Neural progenitor cell (in vitro differentiated cells): ENCODE data around the gene TRAF5. TPM values are rescaled to one million over a fixed set of nuclear protein-coding genes. Genes with fewer than 3 reads are reported as not detected.

Experiments used
- DNase-seq: peaks from one replicate; pipeline ENCODE4 v3.0.0-alpha.2; 2016; ENCODE audit warnings: low spot score
- H2AFZ ChIP-seq: fragments of 200-600 bp; sonication (generic); replicated peaks from 2 replicates; pipeline ENCODE4 v1.6.1; 2016; ENCODE audit warnings: antibody characterized with exemption
- H3F3A ChIP-seq: fragments of 200-600 bp; sonication (generic); 2 replicates; pipeline ENCODE4 v1.6.1; 2016; ENCODE audit warnings: antibody characterized with exemption, low read depth
- H3K27ac ChIP-seq: fragments of 200-600 bp; sonication (generic); 2 replicates; pipeline ENCODE4 v1.5.1; 2016; ENCODE audit warnings: mild to moderate bottlenecking
- H3K27me3 ChIP-seq: fragments of 200-600 bp; sonication (generic); 2 replicates; pipeline ENCODE4 v1.6.1; 2016; ENCODE audit warnings: mild to moderate bottlenecking, moderate library complexity
- H3K36me3 ChIP-seq: fragments of 200-600 bp; sonication (generic); 2 replicates; pipeline ENCODE4 v1.5.1; 2016
- H3K4me1 ChIP-seq: fragments of 200-600 bp; sonication (generic); 2 replicates; pipeline ENCODE4 v1.6.1; 2016; ENCODE audit warnings: mixed run types
- H3K4me2 ChIP-seq: fragments of 200-600 bp; sonication (generic); 2 replicates; pipeline ENCODE4 v1.6.1; 2016
- H3K4me3 ChIP-seq: fragments of 200-600 bp; sonication (generic); 2 replicates; pipeline ENCODE4 v1.5.1; 2016
- H3K79me2 ChIP-seq: fragments of 200-600 bp; sonication (generic); 2 replicates; pipeline ENCODE4 v1.6.1; 2016; ENCODE audit warnings: low read depth
- H3K9ac ChIP-seq: fragments of 200-600 bp; sonication (generic); 2 replicates; pipeline ENCODE4 v1.6.1; 2016
- H3K9me3 ChIP-seq: fragments of 200-600 bp; sonication (generic); 2 replicates; pipeline ENCODE4 v1.5.1; 2016; ENCODE audit warnings: low read depth
- H4K20me1 ChIP-seq: fragments of 200-600 bp; sonication (generic); 2 replicates; pipeline ENCODE4 v1.6.1; 2016; ENCODE audit warnings: low read depth
- H3K27ac Mint-ChIP-seq: 3 replicates; pipeline ENCODE4 v1.8.0; 2021; ENCODE audit warnings: mixed read lengths
- H3K27me3 Mint-ChIP-seq: 2 replicates; pipeline ENCODE4 v1.8.0; 2022; ENCODE audit warnings: low read depth, mild to moderate bottlenecking, inconsistent platforms, moderate library complexity, mixed read lengths; ENCODE audit not compliant: insufficient read depth
- H3K36me3 Mint-ChIP-seq: 3 replicates; pipeline ENCODE4 v1.8.0; 2021; ENCODE audit warnings: mixed read lengths
- H3K4me1 Mint-ChIP-seq: 3 replicates; pipeline ENCODE4 v1.8.0; 2021; ENCODE audit warnings: mixed read lengths
- H3K4me3 Mint-ChIP-seq: 3 replicates; pipeline ENCODE4 v1.8.0; 2021; ENCODE audit warnings: mild to moderate bottlenecking, moderate library complexity, mixed read lengths
- H3K9me3 Mint-ChIP-seq: 3 replicates; pipeline ENCODE4 v1.8.0; 2020; ENCODE audit warnings: mixed read lengths
- EZH2 ChIP-seq: fragments of 200-600 bp; sonication (generic); IDR thresholded peaks from 2 replicates; pipeline ENCODE4 v1.6.1; 2017; ENCODE audit warnings: antibody characterized with exemption, mild to moderate bottlenecking, moderate library complexity
- EZH2phosphoT487 ChIP-seq: fragments of 200-600 bp; sonication (generic); IDR thresholded peaks from 2 replicates; pipeline ENCODE4 v1.6.1; 2017; ENCODE audit warnings: antibody characterized with exemption
- total RNA-seq: library from RNA; depleted of rRNA; stranded (reverse); fragments of >200 nt; gene quantifications from 2 replicates; pipeline ENCODE4 v1.2.3, GENCODE V29; 2015; ENCODE audit warnings: low replicate concordance
- TF ChIP-seq, protein P1 (sequence below): fragments of 200-600 bp; sonication (generic); IDR thresholded peaks from 2 replicates; pipeline ENCODE4 v1.5.1; 2017; ENCODE audit warnings: antibody characterized with exemption, mild to moderate bottlenecking

Gene TRAF5
- total RNA-seq, 1 donor from 2014 or later, result 36.0 TPM

DNA sequence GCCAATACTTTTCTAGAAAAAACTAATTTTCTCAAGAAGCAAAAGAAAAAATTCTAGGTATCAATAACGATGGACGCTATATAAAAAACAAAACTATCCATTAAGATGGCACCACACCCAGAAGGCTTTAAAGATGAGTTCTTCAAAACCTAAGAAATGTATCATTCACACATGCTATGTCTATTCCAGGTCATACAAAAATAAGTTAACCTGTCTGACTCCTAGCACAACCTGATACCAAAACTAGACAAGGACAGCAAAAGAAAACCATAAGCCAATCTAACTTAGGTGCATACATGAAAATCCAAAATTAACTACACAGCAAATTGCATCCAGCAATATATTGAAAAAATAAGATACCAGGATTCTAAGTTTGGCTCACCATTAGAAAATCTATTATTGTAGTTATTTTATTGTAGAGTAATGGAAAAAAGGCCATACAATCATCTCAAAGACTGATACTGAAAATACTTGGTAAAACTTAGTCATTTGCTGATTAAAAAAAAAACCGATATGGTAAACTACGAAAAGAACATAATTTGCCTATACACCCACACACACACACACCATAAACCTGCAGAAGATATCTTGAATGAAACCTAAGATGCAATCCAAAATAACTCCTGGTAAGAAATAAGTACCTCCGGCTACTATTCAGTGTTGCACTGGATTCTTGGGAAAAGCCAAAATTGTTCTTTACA, 55.0 kb downstream of the TRAF5 start:
- Histone ChIP-seq H4K20me1 (no peaks in the 10 kb centered on the region), H3F3A (peaks cover 11% of the 10 kb centered on the region), H3K27ac (no peak overlapping the region), H3K4me1 (peaks cover 8% of the 10 kb centered on the region), H2AFZ (no peak overlapping the region), H3K4me3 (peak overlapping the region; percentile 58), H3K4me2 (peak overlapping the region; percentile 83), H3K27me3 (no peaks in the 10 kb centered on the region), H3K79me2 (peaks cover 8% of the 10 kb centered on the region), H3K9ac (no peak overlapping the region), H3K36me3 (no peaks in the 10 kb centered on the region), H3K9me3 (no peaks in the 10 kb centered on the region)
- TF ChIP-seq EZH2, result no peak
- TF ChIP-seq, protein P1, sequence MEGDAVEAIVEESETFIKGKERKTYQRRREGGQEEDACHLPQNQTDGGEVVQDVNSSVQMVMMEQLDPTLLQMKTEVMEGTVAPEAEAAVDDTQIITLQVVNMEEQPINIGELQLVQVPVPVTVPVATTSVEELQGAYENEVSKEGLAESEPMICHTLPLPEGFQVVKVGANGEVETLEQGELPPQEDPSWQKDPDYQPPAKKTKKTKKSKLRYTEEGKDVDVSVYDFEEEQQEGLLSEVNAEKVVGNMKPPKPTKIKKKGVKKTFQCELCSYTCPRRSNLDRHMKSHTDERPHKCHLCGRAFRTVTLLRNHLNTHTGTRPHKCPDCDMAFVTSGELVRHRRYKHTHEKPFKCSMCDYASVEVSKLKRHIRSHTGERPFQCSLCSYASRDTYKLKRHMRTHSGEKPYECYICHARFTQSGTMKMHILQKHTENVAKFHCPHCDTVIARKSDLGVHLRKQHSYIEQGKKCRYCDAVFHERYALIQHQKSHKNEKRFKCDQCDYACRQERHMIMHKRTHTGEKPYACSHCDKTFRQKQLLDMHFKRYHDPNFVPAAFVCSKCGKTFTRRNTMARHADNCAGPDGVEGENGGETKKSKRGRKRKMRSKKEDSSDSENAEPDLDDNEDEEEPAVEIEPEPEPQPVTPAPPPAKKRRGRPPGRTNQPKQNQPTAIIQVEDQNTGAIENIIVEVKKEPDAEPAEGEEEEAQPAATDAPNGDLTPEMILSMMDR, result no peak
- no peak for TF ChIP-seq EZH2phosphoT487
- Mint-ChIP-seq H3K36me3 (no peaks in the 10 kb centered on the region), H3K9me3 (no peaks in the 10 kb centered on the region), H3K27ac (no peak overlapping the region), H3K4me3 (peak overlapping the region; percentile 96), H3K4me1 (peaks cover 22% of the 10 kb centered on the region), H3K27me3 (no peaks in the 10 kb centered on the region)
- no peak for DNase-seq

DNA sequence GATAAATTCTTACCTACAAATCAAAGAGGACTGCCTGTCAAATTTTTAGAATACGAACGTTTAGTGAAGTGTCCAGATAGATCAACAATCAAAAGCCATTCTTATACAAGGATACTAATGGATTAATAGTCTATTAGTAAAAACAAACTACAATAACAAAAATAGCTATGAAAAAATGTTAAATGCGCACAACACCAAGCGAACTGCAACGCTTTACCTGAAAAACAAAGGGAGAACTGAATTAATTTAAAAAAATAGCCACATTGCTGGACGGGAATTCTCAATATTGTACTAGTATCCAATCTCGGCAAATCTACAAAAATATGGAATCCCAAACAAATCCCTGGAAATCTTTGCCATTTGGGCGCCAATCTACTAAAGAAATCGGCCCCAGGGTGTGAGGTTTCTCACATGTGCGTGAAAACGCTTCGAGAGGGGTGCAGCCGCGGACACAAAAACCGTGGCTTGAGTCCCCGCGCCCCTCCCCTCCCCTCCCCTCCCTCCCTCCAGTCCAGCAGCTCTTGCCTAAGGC, 55.6 kb downstream of the TRAF5 start:
- Mint-ChIP-seq H3K27ac (no peak overlapping the region), H3K27me3 (no peaks in the 10 kb centered on the region), H3K9me3 (no peaks in the 10 kb centered on the region), H3K4me3 (peak overlapping the region; percentile 96), H3K4me1 (peaks cover 27% of the 10 kb centered on the region), H3K36me3 (no peaks in the 10 kb centered on the region)
- Histone ChIP-seq H2AFZ (no peak overlapping the region), H3K27me3 (no peaks in the 10 kb centered on the region), H3K4me1 (peaks cover 8% of the 10 kb centered on the region), H3K9me3 (no peaks in the 10 kb centered on the region), H3K27ac (no peak overlapping the region), H3K4me3 (peak overlapping the region; percentile 58), H4K20me1 (no peaks in the 10 kb centered on the region), H3K36me3 (no peaks in the 10 kb centered on the region), H3K9ac (no peak overlapping the region), H3K79me2 (peaks cover 8% of the 10 kb centered on the region), H3F3A (peaks cover 11% of the 10 kb centered on the region), H3K4me2 (peak overlapping the region; percentile 83)
- DNase-seq, result no peak
- TF ChIP-seq EZH2phosphoT487, result no peak
- TF ChIP-seq, protein P1, result no peak

DNA sequence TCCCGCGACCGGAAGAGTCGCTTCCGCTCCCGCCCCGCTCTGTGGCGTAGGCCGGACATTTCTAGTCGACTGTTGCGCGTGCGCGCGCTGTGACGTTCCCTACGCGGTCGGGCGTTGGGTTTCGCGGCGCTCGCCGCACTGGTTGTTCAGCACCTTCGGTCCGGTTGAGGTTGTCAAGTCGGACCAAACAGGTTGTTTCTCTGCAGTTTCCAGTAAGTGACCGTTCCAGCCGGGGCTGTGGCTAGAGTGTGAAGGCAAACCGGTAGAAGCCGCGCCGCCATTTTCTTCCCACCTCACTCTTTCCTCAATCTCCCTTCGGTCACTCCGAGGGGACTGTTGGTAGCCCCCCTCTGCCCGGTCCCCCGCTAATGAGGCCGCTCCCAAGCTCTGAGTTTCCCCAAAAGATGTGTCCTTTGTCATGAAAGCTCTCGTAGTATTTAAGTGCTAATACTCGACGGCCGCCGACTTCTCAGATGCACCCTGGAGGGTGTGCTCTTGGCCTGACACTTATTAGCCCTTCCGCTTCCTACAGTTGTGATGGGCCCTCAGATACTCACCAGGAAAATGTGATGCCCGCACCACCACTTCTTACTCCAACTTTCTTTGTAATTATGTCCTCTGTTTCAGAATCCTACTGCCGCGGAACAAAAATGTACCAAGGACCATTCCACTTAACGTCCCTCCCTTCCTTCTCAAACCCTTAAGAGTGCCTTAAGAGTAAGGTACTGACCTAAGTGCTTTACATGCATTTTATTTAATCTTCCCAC, 56.3 kb downstream of the TRAF5 start:
- Mint-ChIP-seq H3K27me3 (peaks cover 2% of the 10 kb centered on the region), H3K27ac (peak overlapping the region; percentile 98), H3K4me3 (peak overlapping the region; percentile 96), H3K36me3 (no peaks in the 10 kb centered on the region), H3K9me3 (no peaks in the 10 kb centered on the region), H3K4me1 (peaks cover 27% of the 10 kb centered on the region)
- TF ChIP-seq EZH2phosphoT487 (no peak), EZH2 (no peak)
- TF ChIP-seq, protein P1, result no peak
- Histone ChIP-seq H3F3A (peaks cover 11% of the 10 kb centered on the region), H3K4me1 (peaks cover 8% of the 10 kb centered on the region), H3K27me3 (no peaks in the 10 kb centered on the region), H2AFZ (peak overlapping the region; percentile 82), H3K36me3 (no peaks in the 10 kb centered on the region), H3K9ac (peak overlapping the region; percentile 33), H3K79me2 (peaks cover 8% of the 10 kb centered on the region), H3K4me3 (peak overlapping the region; percentile 58), H3K9me3 (no peaks in the 10 kb centered on the region), H4K20me1 (no peaks in the 10 kb centered on the region), H3K27ac (peak overlapping the region; percentile 88), H3K4me2 (peak overlapping the region; percentile 83)
- peak; percentile 95 for DNase-seq
